Stimulated activated CD4-positive, alpha-beta T cell treated with anti-CD3 and anti-CD28 coated beads, Interleukin-4, amount 100 ng/mL, for 48 hours (primary cell): ENCODE measurements around the gene GPS2.
A peak's percentile ranks its signal among the peaks of the same experiment; 100 is the strongest.

Experiments used
- DNase-seq, 2 donors: peaks; one replicate each; pipeline ENCODE4 v3.0.0-alpha.2; 2020; ENCODE audit warnings: low read depth in 2 of 2

GPS2 gene

GRCh38 chr17:7293159-7293558 is 22.0 kb downstream of the GPS2 start:
- DNase-seq = no peak

- no peak for DNase-seq
Observed at GRCh38 chr17:7292729-7293128, 22.4 kb downstream of the GPS2 start.

GRCh38 chr17:7292194-7292593 is 23.0 kb downstream of the GPS2 start:
- DNase-seq = no peak

- no peak for DNase-seq
Observed at GRCh38 chr17:7290685-7291084, 24.5 kb downstream of the GPS2 start.

- no peak for DNase-seq
Observed at GRCh38 chr17:7290166-7290565, 25.0 kb downstream of the GPS2 start.

GRCh38 chr17:7289256-7290032 is 25.7 kb downstream of the GPS2 start:
- DNase-seq = no peak

GRCh38 chr17:7285679-7286078 is 29.5 kb downstream of the GPS2 start:
- no peak for DNase-seq

- no peak for DNase-seq
Observed at GRCh38 chr17:7284911-7285310, 30.2 kb downstream of the GPS2 start.

- DNase-seq = no peak
Observed at GRCh38 chr17:7283471-7284216, 31.5 kb downstream of the GPS2 start.

GRCh38 chr17:7282752-7283321 is 32.3 kb downstream of the GPS2 start:
- DNase-seq = no peak

GRCh38 chr17:7281953-7282751 is 33.0 kb downstream of the GPS2 start:
- DNase-seq = no peak

- peak; percentile 89 to 90 for DNase-seq
Observed at GRCh38 chr17:7281074-7281952, 33.8 kb downstream of the GPS2 start, which contains the start of gene SLC2A4. Gene SLC2A4, plus strand, starts transcription at chr17:7281718. Its CDS starts 217 bp downstream, at chr17:7281935.

- DNase-seq = peak; percentile 79 to 80
Observed at GRCh38 chr17:7280519-7281073, 34.6 kb downstream of the GPS2 start.

- no peak for DNase-seq
Observed at GRCh38 chr17:7279448-7279847, 35.7 kb downstream of the GPS2 start.

GRCh38 chr17:7266784-7267183 is 48.4 kb downstream of the GPS2 start:
- no peak for DNase-seq

- DNase-seq = no peak
Observed at GRCh38 chr17:7263801-7264078, 51.4 kb downstream of the GPS2 start.

- no peak for DNase-seq
Observed at GRCh38 chr17:7262935-7263800, 52.0 kb downstream of the GPS2 start.
